H54 (cell line): ENCODE results near the gene GLUD2.
A peak's percentile ranks its signal among the peaks of the same experiment; 100 is the strongest.
"Not testable (repeated sequence)": the region's sequence is repeated elsewhere in the genome, so short reads cannot be mapped to it uniquely, and the experiment has no call there.

Experiments
- DNase-seq: peaks from one replicate; pipeline ENCODE4 v3.0.0; 2011; ENCODE audit warnings: low spot score, mixed read lengths; ENCODE audit not compliant: insufficient read length
- FAIRE-seq: peaks from 3 replicates; lab custom pipeline; 2011; peaks lifted over from hg19 to GRCh38; lab: Jason Lieb, UNC
- POLR2A ChIP-seq: IDR thresholded peaks from 2 replicates; pipeline ENCODE4 v1.6.1; 2011; ENCODE audit warnings: low read depth, mild to moderate bottlenecking, low read length

Gene GLUD2

DNA sequence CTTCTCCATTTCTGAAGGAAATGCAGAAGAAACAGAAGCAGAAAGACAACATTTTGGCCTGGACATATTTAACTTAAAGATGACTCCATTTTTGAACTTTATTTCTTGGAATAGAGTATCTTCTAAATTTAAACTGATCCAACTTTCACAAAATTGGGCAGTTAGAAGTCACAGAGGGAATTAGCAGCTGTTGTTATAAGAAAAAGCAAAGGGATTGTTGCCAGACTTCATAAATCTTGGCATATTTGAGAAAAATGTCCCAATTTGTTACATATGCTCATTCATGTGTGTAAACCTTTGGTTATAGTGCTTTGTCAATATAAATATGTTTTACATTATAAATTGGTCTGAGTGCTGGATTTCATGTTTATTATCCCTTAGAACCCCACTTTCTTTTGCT lies 3.4 kb downstream of the GLUD2 start:
- DNase-seq (no peak), FAIRE-seq (no peak)
- TF ChIP-seq POLR2A: no peak

DNA sequence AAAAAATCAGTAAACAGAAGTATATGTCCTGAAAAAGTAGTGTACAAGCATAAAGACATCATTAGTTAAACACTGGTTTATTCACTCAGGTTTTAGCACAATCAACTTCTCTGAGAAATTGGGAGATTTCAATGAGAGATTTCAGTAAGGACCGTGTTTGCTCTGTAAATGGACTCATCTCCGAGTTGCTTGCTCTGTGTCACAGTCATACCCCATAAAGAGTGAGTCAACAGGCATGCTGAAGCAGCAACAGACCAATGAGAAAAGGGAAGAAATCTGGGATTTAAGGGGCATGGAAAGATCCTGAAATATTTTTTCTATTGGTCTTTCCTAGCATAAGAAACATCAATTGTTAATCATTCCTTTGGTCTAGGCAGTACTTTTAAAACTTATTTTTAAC lies 4.7 kb downstream of the GLUD2 start:
- no peak for FAIRE-seq
- TF ChIP-seq POLR2A: no peak

DNA sequence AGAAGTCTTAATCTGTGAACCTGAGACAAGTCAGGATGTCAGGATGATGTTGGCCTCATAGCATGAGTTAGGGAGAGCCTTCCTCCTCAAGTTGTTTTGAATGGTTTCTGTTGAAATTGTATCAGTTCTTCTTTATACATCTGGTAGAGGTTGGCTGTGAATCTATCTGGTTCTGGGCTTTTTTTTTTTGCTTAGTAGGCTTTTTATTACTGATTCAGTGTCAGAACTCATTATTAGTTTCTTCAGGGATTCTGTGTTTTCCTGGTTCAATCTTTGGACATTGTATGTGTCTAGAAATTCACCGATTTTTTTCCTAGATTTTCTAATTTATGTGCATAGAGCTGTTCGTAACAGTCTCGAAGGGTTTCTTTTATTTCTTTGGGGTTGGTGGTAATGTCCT lies 14.9 kb downstream of the GLUD2 start:
- FAIRE-seq: no peak
- no peak for TF ChIP-seq POLR2A
- no peak for DNase-seq

More for the DNA sequence above, 4.7 kb downstream of the GLUD2 start:
- DNase-seq: peak; percentile 15

DNA sequence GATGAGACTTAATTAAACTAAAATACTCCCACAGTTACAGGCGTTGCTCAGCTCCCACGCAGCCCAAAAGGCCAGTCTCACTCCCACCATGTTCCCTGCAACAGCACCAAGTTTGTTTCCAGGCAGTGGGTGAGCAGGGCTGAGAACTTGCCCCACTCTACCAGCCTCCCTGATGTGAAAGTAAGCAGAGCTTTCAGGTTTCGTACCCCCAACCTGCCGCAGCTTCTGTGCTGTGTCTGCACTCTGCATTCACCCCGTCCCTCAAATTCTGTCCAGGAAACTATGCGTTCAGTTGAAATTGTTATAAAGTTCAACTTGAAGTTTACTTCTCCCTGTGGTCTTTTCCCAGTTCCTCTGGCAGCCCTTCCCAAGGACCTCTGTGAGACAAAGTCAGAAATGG lies 17.2 kb downstream of the GLUD2 start:
- DNase-seq (no peak), FAIRE-seq (no peak)
- TF ChIP-seq POLR2A: no peak

DNA sequence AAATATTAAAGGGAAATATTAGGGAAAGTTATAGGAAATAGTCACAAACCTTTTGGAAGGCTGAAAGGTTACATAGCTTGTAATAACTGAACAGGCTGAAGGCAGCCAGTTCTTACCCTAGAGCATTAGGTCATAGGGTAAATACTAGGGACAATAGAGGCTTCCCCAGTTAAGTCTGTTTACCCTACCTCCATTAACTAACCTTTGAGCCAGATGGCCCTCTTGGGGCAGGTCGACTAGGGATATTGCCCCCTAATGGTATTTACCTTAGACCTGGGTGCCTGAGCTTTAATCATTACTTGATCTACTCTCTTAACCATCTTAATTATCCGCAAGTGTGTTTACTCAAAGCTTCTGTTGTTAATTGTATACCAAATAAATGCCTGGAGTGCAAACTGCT lies 36.8 kb downstream of the GLUD2 start:
- FAIRE-seq, DNase-seq: not testable (repeated sequence)

DNA sequence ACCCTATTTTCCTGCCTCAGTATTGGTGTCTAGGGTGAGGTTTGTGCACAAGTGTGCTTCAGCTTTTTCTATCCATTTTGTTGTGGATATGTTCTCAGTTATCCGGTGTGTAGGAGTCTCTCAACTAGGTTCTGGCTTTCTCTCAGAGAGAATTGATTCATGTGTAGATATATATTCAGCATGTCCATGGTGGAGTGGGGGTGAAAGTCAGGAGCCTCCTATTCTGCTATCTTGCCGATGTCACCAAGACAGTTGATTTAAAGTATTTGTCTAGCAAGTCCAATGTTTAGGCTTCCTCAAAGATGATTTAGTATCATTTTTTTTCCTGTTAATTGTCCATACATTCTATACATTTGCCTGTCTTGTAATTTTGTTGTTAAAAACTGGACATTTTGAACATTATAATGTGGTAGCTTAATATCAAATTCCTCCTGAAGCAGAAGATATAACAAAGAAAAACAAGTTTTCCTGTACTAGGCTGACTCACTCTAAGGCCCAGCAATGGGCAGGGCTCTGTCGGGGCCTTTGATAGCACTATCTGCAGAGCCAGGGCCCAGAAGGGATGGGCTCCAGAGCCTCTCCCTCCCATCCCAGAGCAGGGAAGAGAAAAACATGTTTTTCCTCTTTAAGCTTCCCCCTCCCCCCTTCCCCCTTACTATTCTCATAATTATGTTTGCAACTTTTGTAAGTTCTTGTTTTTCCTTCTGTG lies 37.6 kb downstream of the GLUD2 start:
- no peak for FAIRE-seq

DNA sequence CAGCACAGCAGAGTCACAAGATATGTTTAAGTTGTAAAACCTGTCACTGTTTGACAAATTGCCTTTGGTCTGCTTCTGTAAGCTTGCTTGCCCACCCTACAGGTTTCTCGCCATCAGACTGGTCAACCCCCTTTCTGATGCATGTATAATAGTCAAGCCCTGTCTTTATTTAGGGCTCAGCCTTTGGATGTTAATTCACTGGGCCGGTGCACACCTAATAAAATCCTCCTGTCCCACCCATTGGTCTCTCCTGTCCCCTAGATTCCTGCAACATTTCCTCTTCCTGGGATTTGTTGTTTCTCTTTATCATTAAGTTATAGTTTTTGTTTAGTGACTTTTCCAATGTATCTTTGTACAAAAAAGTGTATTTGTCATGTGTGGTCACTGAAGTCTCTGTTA lies 38.2 kb downstream of the GLUD2 start:
- no peak for DNase-seq

More for the DNA sequence above, 37.6 kb downstream of the GLUD2 start:
- no peak for TF ChIP-seq POLR2A
- no peak for DNase-seq

DNA sequence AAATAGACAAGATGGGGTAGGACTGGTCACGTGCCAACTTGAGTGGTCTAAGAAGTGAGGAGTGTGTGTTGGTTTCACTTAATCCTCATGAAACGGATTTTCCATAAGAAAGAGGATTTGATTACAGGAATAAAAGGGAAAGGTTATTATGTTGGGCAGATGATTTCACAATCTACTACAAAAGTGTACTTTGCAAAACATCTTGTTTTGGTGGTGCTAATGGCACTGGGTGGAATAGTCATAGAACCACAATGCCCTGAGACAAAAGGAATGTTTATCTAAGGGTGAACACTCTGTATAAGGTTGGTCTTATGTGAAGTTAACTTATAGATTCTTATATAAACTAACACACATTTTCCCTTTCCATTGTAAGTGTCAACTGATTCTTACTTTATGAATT lies 45.6 kb downstream of the GLUD2 start:
- FAIRE-seq: no peak
- DNase-seq: no peak
- no peak for TF ChIP-seq POLR2A

More for the DNA sequence above, 38.2 kb downstream of the GLUD2 start:
- FAIRE-seq: no peak
- no peak for TF ChIP-seq POLR2A
